Left cardiac atrium (tissue), 4 donors: ENCODE measurements around the gene TSPAN9. TPM values are rescaled to one million over a fixed set of nuclear protein-coding genes. Genes with fewer than 3 reads are reported as not detected.
A peak's percentile ranks its signal among the peaks of the same experiment; 100 is the strongest.

Experiments
- ATAC-seq, 2 donors: fragments of 200-7000 bp; cut with Tn5 transposase; one replicate each; pipeline ENCODE4 v1.9.1; 2020; ENCODE audit warnings: mild to moderate bottlenecking in 2 of 2, moderate library complexity in 2 of 2
- DNase-seq: peaks from one replicate; pipeline ENCODE4 v3.0.0-alpha.2; 2020
- intact Hi-C, 2 donors: fragments of 100-400 bp; cut with DNase I; formaldehyde crosslinking; loops; one replicate each; pipeline versions ENCODE4 v1.14.1 to v1.15.1; 2022 to 2023
- total RNA-seq, 2 donors: library from RNA; stranded (reverse); fragmentation: NEBNext Ultra II Directional; extraction: Animal tissue kit (Norgen Biotek cat#: 25700); gene quantifications; one replicate each; pipeline ENCODE4 v1.2.1, GENCODE V29; 2021
- donor health status: DM: no; HTN: yes; CAD: no.
- donor health status: DM: no; HTN: yes; CAD: no; lungs with severe emphysema.
- donor health status: DM: yes; HTN: yes; CAD: no.
- donor health status: Dilated cardiomyopathy.

The TSPAN9 gene
- total RNA-seq, 2 donors from 2014 or later, result 125 to 201 TPM

GRCh38 chr12:3089588-3089987 is 12.4 kb downstream of the TSPAN9 start:
- intact Hi-C loops, result no loop called here
- DNase-seq (no peak), ATAC-seq (no peak)

- DNase-seq (no peak), ATAC-seq (no peak)
- intact Hi-C loops, result no loop called here
These were observed 13.3 kb downstream of the TSPAN9 start for GRCh38 chr12:3090240-3091037.

- intact Hi-C loops, result no loop called here
- no peak for DNase-seq
- no peak for ATAC-seq
These were observed 13.8 kb downstream of the TSPAN9 start for GRCh38 chr12:3091038-3091319.

- ATAC-seq, result peak in 1 of 2 donors; percentile 51
- intact Hi-C loops, result no loop called here
- no peak for DNase-seq
These were observed 14.4 kb downstream of the TSPAN9 start for GRCh38 chr12:3091382-3092241.

GRCh38 chr12:3092764-3093163 is 15.6 kb downstream of the TSPAN9 start:
- peak in 1 of 2 donors; percentile 31 for ATAC-seq
- intact Hi-C loops, result no loop called here
- peak; percentile 47 for DNase-seq

GRCh38 chr12:3097186-3097804 is 20.1 kb downstream of the TSPAN9 start:
- intact Hi-C loops, result no loop called here
- ATAC-seq, result peak; percentile 83 to 90

GRCh38 chr12:3097836-3098235 is 20.7 kb downstream of the TSPAN9 start:
- DNase-seq, result no peak
- peak; percentile 24 to 50 for ATAC-seq
- intact Hi-C loops, result no loop called here

More at GRCh38 chr12:3097186-3097804, 20.1 kb downstream of the TSPAN9 start:
- DNase-seq, result peak; percentile 91

GRCh38 chr12:3098436-3098835 is 21.3 kb downstream of the TSPAN9 start:
- DNase-seq (no peak), ATAC-seq (no peak)
- intact Hi-C loops, result no loop called here

DNA sequence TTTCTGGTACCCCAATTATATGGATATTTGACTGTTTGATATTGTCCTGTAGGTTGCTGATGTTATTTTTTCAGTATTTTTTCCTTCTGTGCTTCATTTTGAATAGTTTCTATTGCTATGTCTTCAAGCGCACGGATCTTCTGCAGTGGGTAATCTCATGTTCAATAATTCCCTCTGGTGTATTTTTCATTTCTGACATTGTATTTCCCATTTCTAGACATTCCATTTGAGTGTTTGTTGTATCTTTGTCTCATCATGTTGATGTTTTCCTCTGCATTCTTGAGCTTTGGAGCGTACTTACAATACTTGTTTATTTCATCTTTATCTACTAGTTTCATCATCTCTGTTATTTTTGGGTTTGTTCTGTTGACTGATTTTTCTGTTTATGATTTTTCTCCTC is 22.0 kb downstream of the TSPAN9 start:
- ATAC-seq (no peak), DNase-seq (no peak)
- intact Hi-C loops, result no loop called here

DNA sequence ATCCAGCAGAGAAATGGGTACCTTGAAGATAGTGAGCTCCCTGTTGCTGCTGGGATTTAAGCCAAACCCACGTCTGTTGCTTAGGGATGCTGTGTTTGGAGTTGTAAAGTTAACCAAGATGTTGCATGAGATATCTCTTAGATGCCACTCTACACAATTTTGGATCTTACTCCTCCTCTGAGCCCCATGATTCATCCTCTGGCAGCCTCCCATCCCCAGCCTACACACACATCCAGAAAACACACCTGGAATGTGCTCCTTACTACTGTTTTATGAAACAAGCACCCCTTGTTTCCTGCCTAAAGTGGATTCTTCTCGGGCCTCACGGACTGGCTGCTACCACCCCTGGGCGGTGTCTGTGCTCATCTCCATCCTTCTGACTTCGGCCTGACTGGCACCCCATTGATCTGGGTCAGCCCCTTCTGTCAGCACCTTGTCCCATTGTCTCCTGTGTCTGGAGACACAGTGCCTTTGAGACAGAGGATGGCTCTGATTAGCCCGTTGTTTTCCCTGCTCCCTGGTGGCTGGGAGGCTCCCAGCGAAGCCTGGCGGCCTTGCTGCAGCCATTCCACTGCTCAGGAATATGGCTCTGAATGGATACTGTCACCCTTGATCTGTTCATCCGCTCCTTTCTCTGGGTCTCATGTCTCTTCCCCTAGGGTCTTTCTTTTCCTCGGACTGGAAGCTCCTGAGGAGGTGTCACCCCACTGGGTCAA is 24.3 kb downstream of the TSPAN9 start:
- DNase-seq (no peak), ATAC-seq (peak in 1 of 2 donors; percentile 19)
- intact Hi-C loops, result no loop called here

DNA sequence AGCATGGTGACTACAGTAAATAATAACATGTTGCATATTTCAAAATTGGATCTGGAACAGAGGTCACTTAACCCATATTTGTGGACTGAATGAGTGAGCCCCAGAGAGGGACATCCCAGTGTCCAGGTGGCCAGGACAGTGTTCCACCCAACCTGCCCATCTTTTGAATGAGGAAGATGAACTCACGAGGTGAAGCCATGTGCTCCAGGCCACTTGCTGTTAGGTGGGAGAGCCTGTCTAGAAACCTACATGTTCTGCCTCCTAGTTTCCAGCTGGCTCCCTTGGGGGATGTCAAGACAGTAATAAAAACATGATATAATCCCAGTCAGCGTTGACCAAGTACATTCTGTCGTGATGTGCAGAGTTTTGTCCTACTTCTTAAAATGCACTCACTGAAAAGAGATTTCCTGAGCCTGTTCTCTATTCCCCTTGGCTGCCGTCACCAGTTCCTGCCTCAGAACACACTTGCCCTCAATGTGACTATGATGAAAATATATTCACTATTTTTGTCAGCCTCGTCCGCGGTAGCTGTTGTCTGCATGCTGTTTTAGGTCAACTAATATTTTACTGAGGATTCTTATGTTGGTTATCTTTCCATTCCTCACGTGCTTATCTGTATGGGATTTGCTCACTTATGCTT is 25.7 kb downstream of the TSPAN9 start:
- ATAC-seq (no peak), DNase-seq (no peak)
- intact Hi-C loops, result no loop called here

- peak; percentile 10 for DNase-seq
- ATAC-seq, result no peak
- intact Hi-C loops, result no loop called here
These were observed 26.6 kb downstream of the TSPAN9 start for GRCh38 chr12:3103806-3104205.

- no peak for ATAC-seq
- peak; percentile 8 for DNase-seq
These were observed 28.7 kb downstream of the TSPAN9 start for GRCh38 chr12:3105690-3106479.

DNA sequence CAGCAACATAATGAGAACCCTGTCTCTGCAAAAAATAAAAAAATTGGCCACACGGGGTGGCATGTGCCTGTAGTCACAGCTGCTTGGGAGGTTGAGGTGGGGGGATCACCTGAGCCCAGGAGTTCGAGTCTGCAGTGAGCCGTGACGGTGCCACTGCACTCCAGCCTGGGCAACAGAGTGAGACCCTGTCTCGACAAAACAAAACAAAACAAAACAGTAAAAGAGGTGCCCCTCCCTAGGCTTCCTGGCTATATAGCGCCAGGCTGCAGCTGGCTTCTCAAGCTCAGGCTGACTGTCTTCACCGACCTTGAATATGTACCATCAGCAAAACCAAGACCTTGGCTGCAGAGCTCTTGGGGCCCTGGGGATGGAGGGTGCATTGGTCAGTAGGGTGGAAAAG is 29.4 kb downstream of the TSPAN9 start:
- intact Hi-C loops, result no loop called here
- no peak for ATAC-seq
- peak; percentile 6 for DNase-seq

More at GRCh38 chr12:3105690-3106479, 28.7 kb downstream of the TSPAN9 start:
- intact Hi-C loops, result no loop called here

- intact Hi-C loops, result no loop called here
- DNase-seq (peak; percentile 15), ATAC-seq (no peak)
These were observed 29.9 kb downstream of the TSPAN9 start for GRCh38 chr12:3107071-3107583.

DNA sequence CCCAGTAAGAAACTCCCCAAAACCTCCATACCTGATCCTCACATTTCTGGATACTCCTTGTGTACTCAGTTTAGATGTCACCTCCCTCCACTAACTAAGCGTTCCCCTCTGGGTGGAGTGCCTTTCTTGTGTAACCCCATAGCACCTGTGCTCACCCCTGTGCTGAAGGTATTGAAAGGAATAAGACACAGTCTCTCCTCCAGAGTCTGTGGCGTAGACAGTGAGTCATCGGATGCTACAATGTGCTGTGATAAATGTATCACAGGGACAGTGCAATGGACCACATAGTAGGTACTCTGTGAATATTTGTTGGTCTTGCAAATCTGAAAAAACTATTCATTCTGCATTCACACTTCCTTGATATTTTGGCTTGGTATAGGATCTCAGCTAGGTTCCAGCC is 30.8 kb downstream of the TSPAN9 start:
- intact Hi-C loops, result no loop called here
- DNase-seq, result peak; percentile 6
- no peak for ATAC-seq

- DNase-seq (no peak), ATAC-seq (no peak)
- intact Hi-C loops, result no loop called here
These were observed 33.4 kb downstream of the TSPAN9 start for GRCh38 chr12:3110578-3110977.
